Upper lobe of left lung (tissue), 4 donors: Measurements from ENCODE around the gene CRISPLD2.

Source experiments
- CTCF ChIP-seq, 6 experiments: fragments of 450-650 bp in 4 of 6; fragments of 200-600 bp in 2 of 6; sonication (generic) in 2 of 6; IDR thresholded peaks; one replicate each; pipeline ENCODE4 v1.5.1; 2016 to 2019; ENCODE audit warnings: antibody characterized with exemption in 6 of 6
- POLR2A ChIP-seq, 4 donors: fragments of 450-650 bp; IDR thresholded peaks; one replicate each; pipeline ENCODE4 v1.5.1; 2016 to 2017; ENCODE audit warnings: antibody characterized with exemption in 4 of 4, mild to moderate bottlenecking in 2 of 4
- POLR2AphosphoS5 ChIP-seq, 2 donors: sonication (generic); formaldehyde crosslinking; IDR thresholded peaks; one replicate each; pipeline ENCODE4 v1.5.1; 2017; ENCODE audit warnings: antibody characterized with exemption in 2 of 2

- no peak for TF ChIP-seq POLR2A (IDR thresholded peaks at IDR 0.05)
- no peak for TF ChIP-seq CTCF (IDR thresholded peaks at IDR 0.05)
- peak; percentile 55 to 57 for TF ChIP-seq POLR2AphosphoS5 (IDR thresholded peaks at IDR 0.05)
Observed at GRCh38 chr16:84933774-84934631, 114.2 kb downstream of the CRISPLD2 start.
